Left cardiac atrium (tissue), 4 donors: ENCODE data around the gene POSTN. TPM values are rescaled to one million over a fixed set of nuclear protein-coding genes. Genes with fewer than 3 reads are reported as not detected.

Experiments used
- ATAC-seq, 2 donors: fragments of 200-7000 bp; cut with Tn5 transposase; one replicate each; pipeline ENCODE4 v1.9.1; 2020; ENCODE audit warnings: mild to moderate bottlenecking in 2 of 2, moderate library complexity in 2 of 2
- DNase-seq: peaks from one replicate; pipeline ENCODE4 v3.0.0-alpha.2; 2020
- intact Hi-C, 2 donors: fragments of 100-400 bp; cut with DNase I; formaldehyde crosslinking; loops; one replicate each; pipeline versions ENCODE4 v1.14.1 to v1.15.1; 2022 to 2023
- total RNA-seq, 2 donors: library from RNA; stranded (reverse); fragmentation: NEBNext Ultra II Directional; extraction: Animal tissue kit (Norgen Biotek cat#: 25700); gene quantifications; one replicate each; pipeline ENCODE4 v1.2.1, GENCODE V29; 2021
- donor health status: DM: no; HTN: yes; CAD: no.
- donor health status: DM: no; HTN: yes; CAD: no; lungs with severe emphysema.
- donor health status: DM: yes; HTN: yes; CAD: no.
- donor health status: Dilated cardiomyopathy.

Gene POSTN
- total RNA-seq, 2 donors from 2014 or later, result 18.0 to 236 TPM

DNA sequence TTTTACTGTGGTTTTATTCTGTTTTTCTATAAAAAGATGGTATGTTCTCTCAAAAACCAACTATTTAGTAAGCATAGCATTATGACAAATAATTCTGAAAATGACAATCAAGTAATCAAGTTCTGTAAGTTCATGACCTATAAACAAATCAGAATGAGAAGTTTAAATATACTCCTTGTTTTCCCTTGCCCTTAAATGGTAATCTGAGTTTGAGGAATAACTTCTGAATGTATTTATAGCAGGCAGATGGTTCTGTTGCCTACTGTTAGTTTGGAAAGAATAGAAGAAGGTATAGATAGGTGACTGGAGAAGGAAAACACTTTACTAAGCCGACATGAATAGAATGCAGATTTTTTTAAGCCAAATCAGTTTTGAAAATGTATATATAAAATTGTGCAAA lies 63.9 kb downstream of the POSTN start:
- ATAC-seq (no peak), DNase-seq (no peak)
- intact Hi-C loops, result no loop called here

DNA sequence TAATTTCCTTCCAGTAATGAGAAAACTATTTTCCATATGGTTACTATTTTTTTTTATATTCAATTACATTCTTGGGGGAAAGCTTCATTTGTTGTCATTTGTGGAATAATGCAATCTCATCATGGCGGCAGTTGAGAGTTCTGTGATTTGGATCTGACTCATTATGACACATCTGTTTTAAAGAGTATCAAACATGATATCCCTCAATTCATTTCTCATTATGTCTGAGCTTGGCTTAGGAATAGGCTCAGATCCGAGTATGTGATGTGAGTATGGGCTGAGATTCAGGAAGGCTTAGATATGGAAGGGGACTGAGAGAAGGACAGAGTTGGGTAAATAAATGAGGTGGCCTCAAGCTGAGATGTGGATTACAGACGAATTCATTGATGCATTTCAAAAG lies 64.4 kb downstream of the POSTN start:
- ATAC-seq (no peak), DNase-seq (no peak)
- intact Hi-C loops, result no loop called here

DNA sequence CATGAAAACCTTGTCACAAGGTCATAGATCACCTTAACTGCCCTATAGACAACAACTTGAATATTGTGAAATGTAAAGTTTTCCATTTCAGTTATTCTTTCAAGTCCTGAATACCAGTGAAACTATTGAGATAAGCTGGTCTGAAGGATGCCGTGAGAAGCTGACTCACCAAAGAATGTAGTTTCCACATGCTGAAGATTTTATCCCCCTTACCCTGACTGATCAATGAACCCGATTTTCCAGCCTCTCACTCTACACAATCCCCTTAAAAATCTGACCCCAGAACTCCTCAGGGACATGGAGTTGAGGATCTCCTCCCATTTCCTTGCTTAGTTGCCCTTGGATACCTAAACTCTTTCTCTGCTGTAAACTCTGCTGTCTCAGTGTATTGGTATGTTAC lies 67.5 kb downstream of the POSTN start:
- intact Hi-C loops, result no loop called here
- ATAC-seq (no peak), DNase-seq (no peak)

DNA sequence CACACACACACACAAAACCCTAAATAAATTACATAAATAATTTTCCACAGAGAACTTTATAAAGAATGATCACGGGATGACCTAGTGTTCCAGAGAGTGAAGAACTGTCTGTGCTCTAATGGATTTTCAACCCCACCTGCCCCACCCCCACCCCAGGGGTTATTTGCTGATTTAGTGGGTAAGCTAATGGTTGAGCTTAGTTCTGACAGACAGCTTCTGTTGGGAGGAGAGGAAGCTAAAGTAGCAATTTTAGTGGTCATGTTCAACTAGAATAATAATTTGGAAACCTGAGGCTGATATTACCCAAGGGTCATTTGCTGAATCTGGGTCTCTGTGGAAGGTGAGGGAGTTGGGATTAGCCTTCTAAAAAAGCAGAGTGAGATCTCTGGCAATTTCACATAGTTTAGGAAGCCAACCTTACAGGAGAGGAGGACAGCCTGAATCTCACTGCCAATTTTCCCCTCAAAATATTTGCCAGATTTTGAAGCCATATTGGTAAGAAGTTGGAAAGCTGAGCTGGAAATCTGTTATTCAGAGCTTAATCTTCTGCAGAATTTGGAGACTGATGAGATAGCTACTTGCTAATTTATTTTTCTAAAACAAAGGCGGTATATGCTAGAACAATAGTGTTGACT lies 68.7 kb downstream of the POSTN start:
- ATAC-seq (no peak), DNase-seq (no peak)
- intact Hi-C loops, result no loop called here

DNA sequence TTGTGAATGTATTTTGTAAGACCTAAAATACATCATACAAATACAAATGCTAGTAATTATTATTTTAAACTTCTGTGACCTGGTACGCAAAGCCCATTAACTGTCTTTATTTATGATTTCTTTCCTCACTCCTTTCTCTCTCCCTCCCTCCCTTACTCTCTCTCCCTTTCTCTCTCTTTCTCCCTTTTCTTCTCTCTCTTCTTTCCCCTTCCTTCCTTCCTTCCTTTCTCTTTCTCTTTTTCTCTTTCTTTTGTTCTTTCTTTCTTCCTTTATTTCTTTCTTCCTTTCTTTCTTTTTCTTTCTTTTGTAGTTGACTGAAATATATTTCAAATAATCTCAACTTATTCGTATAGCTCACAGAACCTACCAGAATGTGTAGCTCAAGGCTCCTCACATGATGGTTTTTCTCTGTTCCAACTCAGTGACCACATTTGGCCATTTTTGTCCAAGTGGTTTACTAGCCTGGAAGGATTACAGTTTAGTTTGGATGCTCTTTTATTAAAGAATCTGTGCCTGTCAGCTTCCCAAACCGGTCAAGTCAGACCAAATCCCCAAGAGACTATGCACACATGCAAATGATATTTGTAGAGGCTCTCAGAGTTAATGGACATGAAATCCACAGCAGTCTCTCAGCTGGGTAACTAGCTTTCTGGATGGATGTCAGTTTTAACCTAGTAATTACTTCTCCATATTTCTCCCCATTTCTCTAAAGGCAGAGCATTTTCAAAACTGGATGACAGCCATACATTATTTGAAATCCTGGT lies 71.7 kb downstream of the POSTN start:
- intact Hi-C loops, result no loop called here
- DNase-seq, result no peak
- peak in 1 of 2 donors; percentile 84 for ATAC-seq

DNA sequence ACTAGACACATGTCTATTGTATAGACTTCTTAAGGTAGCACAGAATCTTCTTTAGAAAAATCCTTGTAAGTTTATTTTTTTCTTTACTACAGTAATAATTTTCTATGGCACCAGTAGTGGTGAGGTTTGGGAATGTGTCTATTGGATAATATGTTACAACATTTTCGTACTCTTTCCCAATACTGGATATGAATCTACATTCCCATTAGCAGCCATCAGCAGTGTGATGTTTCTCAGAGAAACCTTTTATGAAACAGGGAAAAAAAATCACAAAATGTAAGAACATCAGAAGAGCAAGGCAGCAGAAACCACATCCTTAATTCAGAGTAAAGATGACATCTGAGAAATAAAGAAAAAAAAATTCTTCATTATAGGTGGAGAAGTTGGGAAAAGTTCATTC lies 83.3 kb downstream of the POSTN start:
- no peak for ATAC-seq
- intact Hi-C loops, result no loop called here

More for the DNA sequence above, 83.3 kb downstream of the POSTN start:
- no peak for DNase-seq
